Activated CD8-positive, alpha-beta memory T cell treated with anti-CD3 and anti-CD28 coated beads for 48 hours (primary cell): ENCODE data around the gene COL6A1.

Experiments used
- DNase-seq, 3 experiments: peaks; one replicate each; pipeline ENCODE4 v3.0.0-alpha.2; 2020; ENCODE audit warnings: low read depth in 2 of 3, low spot score in 2 of 3

The COL6A1 gene

DNA sequence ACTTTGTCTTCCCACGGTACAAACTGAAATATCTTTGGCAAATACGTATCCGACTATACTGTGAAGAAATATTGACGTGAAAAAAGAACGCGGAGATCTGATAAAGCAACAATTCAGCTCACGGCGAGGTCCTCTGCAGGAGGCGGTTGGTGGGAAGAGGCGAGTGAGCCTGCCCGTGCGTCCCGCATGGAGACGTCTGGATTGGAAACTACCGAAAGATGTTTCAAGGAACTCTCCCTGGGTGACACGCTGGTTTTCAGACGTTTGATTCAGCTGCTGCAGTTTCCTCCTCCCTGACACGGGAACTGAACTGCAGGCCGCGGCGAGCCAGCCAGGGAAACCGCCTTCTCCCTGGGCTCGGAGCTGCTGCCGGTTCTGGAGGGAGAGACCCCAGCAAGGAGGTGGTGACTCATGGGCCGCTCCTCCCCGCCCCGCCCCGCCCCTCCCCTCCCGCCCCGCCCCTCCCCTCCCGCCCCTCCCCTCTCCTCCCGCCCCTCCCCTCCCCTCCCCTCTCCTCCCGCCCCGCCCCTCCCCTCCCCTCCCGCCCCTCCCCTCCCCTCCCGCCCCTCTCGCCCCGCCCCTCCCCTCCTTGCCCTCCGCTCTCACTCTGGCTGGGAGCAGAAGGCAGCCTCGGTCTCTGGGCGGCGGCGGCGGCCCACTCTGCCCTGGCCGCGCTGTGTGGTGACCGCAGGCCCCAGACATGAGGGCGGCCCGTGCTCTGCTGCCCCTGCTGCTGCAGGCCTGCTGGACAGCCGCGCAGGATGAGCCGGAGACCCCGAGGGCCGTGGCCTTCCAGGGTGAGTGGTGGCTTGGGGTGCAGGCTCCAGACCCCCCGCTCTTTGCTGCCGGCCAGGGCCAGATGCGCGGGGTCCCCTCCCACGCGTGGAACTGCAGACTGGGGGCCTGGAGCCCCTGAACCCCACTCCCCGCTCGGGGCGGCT is at the start of gene COL6A1:
Gene COL6A1 (plus strand): TSS at position 620 of the 941 bp plus-strand sequence. CDS start 81 bp downstream, at position 701.
- DNase-seq, result no peak

GRCh38 chr21:45932922-45933502 is 48.6 kb upstream of the COL6A1 start:
- DNase-seq, result no peak

DNA sequence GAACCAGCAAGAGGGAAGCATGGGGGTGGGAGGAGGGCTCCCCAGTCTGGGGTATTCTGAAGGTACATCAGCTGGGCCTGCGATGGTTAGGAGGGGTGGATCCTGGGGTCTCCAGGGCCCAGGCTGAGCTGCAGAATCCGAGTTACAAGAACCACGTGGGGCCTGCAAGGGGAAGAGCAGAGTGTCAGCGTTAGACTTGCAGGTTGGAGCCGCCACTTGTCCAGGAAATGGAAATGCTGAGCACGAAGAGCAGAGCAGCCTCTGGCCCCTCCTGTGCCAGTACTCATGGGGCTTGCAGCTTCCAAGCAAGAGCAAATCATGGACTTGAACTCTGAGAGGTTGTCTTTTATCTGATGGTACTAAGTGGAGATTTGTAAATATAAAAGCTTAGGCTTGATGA is 47.5 kb upstream of the COL6A1 start:
- DNase-seq, result no peak

- DNase-seq, result no peak
These were observed 47.0 kb upstream of the COL6A1 start for GRCh38 chr21:45934554-45934953.

DNA sequence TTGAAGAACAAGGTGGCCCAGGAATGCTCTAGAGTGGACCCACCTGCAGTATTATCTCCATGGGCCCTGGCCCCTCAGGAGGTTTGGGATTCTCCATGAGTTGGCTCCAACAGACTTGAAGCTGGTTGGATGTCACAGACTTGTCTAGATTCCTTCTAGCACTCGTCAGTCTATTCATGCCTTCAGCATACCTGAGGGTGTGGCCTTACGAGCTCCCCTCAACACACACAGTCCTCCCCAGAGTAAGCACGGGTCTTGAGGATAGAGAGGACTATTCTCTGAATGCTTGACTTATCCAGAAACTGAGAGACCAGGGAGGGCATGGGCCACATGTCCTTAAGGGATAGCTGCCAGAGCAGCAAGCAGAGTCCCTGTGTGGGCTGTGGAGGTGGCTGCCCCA is 45.9 kb upstream of the COL6A1 start:
- DNase-seq, result no peak

DNA sequence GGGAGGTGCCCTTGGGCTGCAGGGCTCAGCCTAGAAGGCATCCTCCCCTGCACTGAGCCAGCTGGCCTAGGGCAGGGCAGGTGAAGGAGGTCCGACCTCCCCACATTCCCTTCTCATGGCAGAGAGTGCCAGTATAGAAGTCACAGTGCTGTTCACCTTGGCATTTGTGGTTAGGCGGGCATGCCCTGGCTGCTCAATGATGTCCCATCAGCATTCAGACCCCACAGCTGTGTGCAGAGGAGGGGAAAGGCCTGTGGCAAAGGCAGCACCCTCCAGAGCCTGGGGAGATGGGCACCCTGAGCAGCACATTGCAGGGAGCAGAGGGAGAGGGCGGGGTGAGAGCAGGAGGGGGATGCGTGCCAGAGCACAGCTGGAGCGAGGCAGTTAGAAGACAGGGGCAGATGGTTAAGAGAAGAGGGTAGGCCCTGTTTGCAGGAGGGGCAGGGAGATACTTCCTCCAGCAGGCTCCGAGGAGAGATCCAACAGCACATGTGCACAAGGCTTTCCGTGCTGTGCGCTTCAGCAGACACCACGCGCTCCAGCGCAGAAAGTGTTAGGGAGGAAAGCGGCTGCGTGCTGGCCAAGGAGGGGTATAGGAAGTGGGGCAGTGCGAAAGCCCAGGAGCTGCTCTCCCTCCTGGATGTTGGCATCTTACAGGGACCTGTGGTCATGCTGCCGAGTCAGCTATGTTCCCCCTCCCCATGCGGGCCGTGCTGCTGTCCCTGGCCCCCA is 43.7 kb upstream of the COL6A1 start:
- no peak for DNase-seq

DNA sequence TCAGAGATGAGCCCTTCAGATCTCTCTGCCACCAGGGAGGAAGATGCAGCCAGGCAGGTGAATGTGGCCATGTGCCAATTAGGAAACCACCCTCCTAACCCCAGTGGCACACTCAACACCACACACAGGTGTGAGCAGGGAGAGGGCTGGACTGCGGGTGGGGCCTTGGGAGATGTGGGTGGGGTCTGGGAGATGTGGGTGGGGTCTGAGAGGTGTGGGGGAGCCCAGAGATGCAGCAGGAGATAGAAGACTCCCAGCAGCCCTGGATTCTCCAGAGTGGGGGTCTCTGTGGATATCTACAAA is 43.2 kb upstream of the COL6A1 start:
- DNase-seq, result no peak

DNA sequence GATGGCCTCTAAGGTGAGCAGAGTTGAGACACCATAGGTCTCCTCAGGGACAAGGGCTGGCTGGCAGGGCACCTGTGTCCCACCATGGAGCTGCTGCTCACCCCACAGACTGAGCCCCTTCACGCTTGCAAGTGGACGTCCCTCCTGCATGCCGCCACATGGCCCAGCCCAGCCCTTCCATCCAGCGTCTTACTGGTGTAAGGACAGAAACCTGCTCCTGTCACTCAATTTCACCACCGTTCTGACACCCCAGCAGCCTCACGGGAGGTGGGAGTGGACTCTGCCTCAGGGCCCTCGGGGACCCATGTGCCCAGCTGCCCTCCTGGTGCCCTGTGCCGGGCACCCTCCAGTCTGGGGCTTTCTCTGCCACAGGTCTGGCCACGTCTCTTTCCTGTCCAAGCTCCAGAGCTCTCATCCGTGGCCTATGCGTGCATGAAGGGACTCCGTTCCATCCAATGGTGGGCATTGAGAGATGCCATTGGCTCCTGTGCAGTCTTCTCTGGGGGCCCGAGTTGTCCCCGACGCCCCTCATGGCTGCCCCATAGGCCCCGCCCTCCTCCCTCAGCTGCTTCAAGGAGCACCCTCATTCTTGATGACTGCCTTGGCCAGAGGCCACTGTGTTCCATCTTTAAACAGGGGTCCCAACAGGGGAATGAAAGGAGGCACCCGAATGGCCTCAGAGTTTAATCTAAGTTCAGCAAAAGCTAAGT is 42.6 kb upstream of the COL6A1 start:
- no peak for DNase-seq

DNA sequence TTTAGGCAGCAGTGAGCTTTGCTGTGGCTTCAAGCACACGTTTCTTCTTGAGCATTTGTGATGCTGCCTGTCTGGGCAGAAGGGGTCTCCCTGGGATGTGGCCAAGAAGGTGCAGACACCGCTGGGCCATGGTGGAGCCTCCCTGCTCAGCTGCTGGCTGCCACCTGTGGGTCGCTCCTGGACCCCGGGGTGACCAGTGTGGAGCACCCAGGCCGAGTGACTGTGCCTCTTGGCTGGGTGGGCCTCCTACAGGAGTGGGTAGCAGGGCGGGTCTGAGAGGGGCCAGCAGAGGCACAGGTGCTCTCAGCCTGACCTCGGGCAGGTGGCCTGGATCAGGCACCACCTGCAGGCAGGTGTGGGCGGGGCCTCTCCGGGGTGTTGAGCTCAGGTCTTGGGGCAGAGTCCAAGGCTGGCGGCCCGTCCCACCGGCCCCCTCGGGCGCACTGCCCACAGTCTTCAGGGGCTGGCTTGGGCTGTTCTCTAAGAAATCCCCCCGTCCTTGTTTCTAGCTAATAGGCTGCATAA is 42.0 kb upstream of the COL6A1 start:
- no peak for DNase-seq

- DNase-seq, result no peak
These were observed 41.5 kb upstream of the COL6A1 start for GRCh38 chr21:45940091-45940490.

GRCh38 chr21:45940621-45941337 is 40.8 kb upstream of the COL6A1 start:
- DNase-seq, result no peak

GRCh38 chr21:45941338-45941710 is 40.2 kb upstream of the COL6A1 start:
- no peak for DNase-seq

- DNase-seq, result no peak
These were observed 39.6 kb upstream of the COL6A1 start for GRCh38 chr21:45941717-45942546.

- no peak for DNase-seq
These were observed 38.6 kb upstream of the COL6A1 start for GRCh38 chr21:45942755-45943629.

- DNase-seq, result no peak
These were observed 37.7 kb upstream of the COL6A1 start for GRCh38 chr21:45943630-45944540.

DNA sequence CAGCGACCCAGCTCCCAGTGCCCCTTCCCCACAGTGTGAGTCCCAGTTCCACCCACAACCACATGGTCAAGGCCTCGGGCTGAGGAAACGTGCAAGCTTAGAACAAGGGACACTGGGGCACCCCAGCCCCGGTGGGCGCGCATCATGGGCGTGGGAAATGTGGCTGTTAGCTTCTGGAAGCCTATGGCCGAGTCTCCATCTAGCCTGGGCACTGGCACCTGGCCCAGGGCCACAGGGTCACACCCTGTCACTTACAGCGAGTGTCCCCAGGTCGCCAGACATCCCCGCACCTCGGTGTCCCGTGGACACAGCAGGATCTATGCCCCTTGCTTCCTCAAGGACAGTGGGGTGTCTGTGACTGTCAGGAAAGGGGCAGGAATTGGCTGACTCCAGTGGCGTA is 37.0 kb upstream of the COL6A1 start:
- DNase-seq, result no peak

GRCh38 chr21:45945066-45945867 is 36.3 kb upstream of the COL6A1 start:
- no peak for DNase-seq
